GM13976 (cell line): ENCODE results near the gene LAMB2.
A peak's percentile ranks its signal among the peaks of the same experiment; 100 is the strongest.

Experiments
- DNase-seq: peaks from one replicate; pipeline ENCODE4 v3.0.0; 2012; ENCODE audit warnings: low spot score
- CTCF ChIP-seq: IDR thresholded peaks from 2 replicates; pipeline ENCODE4 v1.5.1; 2012; ENCODE audit warnings: borderline replicate concordance, mild to moderate bottlenecking; ENCODE audit not compliant: insufficient read depth; ENCODE audit errors: extremely low read depth, missing control alignments, control extremely low read depth
- in situ Hi-C: fragments of 300-500 bp; cut with MboI; formaldehyde crosslinking; loops from one replicate; pipeline ENCODE4 v1.12.0; 2022; ENCODE audit warnings: low sequenced_read_pairs, mixed read lengths, inconsistent platforms; ENCODE audit not compliant: unreplicated experiment

The LAMB2 gene

GRCh38 chr3:49131576-49131975 lies 1.3 kb downstream of the LAMB2 start:
- no peak for TF ChIP-seq CTCF
- no peak for DNase-seq
- in situ Hi-C loops: no loop called here

- TF ChIP-seq CTCF: no peak
- in situ Hi-C loops: no loop called here
- DNase-seq: no peak
Measured at GRCh38 chr3:49131040-49131439, 1.8 kb downstream of the LAMB2 start.

- peak; percentile 22 for TF ChIP-seq CTCF
- no peak for DNase-seq
- in situ Hi-C loops: no loop called here
Measured at GRCh38 chr3:49124991-49125670, 7.7 kb downstream of the LAMB2 start.

GRCh38 chr3:49124203-49124602 lies 8.6 kb downstream of the LAMB2 start:
- DNase-seq: no peak
- in situ Hi-C loops: no loop called here
- no peak for TF ChIP-seq CTCF

GRCh38 chr3:49123687-49124086 lies 9.2 kb downstream of the LAMB2 start:
- DNase-seq: no peak
- in situ Hi-C loops: no loop called here
- no peak for TF ChIP-seq CTCF

- no peak for DNase-seq
- no peak for TF ChIP-seq CTCF
- in situ Hi-C loops: no loop called here
Measured at GRCh38 chr3:49122886-49123545, 9.8 kb downstream of the LAMB2 start.
